Activated CD4-positive, alpha-beta T cell treated with anti-CD3 and anti-CD28 coated beads, Interleukin-2, Interleukin-4, amounts not matched to agents 100 ng/mL and 50 ng/mL, durations not matched to agents 16 hours and 8 hours (primary cell): ENCODE data around the gene PIK3R6.

Experiments used
- DNase-seq: peaks from one replicate; pipeline ENCODE4 v3.0.0-alpha.2; 2020; ENCODE audit warnings: low spot score

The PIK3R6 gene

DNA sequence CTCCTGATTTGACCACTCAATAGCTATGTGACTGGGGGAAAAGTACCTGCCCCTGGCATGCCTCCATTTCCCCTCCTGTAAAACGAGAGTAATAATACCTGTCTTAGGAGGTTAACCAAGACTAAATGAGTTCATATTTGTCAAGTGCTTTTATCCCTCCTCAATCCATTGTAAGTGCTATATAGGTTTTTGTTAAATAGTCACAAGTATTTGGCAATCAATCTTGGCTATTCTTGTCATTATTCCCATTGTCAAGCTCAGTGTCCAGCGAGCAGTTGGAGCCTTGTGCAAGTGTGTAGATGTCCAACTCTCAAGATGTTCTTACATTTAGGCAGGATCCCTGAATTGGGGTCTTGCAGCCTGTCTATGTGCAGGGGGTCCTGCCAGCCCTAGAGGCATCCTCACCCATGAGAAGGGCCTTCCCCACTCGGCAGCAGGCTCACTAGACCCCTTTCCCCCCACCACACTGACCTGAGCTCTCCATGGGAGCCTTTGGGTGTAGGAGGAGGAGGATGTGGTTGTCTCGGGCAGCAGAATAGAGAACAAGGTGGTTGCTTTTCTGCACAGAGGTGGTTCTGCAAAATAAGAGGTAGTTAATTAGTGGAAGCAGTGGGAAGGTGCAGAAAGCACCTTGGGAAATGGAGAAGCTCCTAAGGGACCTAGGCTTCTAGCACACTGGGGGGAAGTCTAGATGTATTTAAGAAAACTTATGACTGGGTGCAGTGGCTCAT is 18.0 kb downstream of the PIK3R6 start:
- no peak for DNase-seq

DNA sequence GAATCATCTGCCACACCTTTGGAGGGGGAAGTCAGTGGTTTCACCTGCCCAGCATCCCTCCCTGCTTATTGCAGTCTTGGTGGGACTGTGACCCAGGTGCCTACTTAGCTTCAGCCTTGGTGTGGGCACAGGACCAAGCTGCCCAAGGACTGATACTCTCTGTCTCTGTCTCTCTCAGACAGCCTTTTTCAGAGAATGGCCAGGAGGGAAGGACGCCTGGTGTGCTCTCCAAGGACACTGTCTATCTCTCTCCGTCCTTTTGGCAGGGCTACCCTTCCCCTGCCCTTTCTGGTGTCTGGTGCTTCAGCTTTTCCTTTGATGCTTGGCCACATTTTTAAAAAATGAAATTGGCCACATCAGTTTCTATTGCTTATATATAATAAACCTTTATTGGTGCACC is 19.6 kb downstream of the PIK3R6 start:
- DNase-seq: no peak

DNA sequence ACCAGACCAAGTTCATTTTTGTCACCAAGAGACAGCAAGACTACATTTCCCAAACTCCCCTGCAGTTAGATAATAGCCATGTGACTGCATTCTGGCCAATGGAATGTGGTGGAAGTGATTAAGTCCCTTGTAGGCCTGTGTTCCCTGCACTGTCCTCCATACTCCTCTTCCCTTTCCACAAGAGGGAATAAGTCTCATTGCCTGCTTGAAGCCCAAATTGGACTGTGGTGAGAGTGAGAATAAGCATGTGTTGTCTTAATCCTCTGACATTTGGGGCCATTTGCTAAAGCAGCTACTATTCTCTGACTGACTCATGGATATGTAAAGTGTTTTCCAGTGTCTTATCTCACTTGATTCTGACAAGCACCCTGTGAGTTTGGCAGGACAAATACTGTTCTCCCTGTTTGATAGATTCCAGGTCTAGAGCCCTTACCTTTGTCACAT is 20.7 kb downstream of the PIK3R6 start:
- no peak for DNase-seq

DNA sequence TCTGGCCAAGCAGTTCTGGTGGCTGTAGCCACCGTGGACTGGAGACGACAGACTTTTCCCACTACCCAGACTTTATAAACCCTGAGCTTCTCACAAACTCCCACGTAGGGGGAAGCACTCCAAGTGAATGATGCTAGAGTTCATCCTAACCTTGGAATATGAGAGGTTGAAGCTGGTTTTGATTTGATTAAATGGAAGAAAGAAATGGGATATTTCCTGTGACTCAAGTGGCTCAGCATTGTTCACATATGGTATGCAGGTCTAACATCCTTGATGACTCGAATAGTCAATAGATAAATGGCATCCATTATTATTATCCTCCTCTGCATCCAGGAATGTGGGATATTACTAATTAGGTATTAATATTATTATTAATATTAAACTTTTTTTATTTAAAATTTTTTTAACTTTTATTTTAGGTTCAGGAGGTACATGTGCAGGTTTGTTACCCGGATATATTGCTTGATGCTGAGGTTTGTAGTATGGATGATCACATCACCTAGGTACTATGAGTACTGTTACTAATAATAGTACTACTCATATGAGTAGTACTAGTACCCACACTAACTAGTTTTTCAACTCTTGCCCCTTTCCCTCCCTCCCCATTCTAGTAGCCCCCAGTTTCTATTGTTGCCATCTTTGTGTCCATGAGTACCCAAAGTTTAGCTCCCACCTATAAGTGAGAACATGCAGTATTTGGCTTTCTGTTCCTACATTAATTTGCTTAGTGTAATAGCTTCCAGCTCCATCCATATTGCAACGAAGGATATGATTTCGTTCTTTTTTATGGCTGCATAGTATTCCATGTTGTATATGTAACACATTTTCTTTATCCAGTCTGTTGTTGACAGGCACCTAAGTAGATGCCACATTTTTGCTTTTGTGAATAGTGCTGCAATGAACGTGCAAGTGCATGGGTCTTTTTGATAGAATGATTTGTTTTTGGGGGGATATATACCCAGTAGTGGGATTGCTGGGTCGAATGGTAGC is 22.9 kb downstream of the PIK3R6 start:
- no peak for DNase-seq

DNA sequence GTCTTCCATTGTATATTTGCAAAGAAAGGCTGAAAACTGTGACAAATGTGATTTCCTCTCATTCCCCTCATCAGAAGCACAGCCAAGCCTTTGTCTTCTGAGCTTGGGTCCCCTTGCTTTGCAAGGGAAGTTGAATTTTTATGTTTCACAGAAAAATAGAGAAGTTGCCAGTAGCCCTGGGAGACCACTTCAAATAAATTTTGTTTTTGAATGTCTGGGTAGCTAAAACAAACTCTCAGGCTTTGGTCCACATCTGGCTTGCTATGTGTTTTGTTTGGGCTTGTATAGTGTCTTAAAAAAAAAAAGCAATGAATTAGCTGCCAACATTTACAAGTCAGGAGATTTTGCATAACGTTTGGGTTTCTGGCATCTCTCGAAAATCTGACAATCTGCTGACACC is 24.1 kb downstream of the PIK3R6 start:
- DNase-seq: no peak

DNA sequence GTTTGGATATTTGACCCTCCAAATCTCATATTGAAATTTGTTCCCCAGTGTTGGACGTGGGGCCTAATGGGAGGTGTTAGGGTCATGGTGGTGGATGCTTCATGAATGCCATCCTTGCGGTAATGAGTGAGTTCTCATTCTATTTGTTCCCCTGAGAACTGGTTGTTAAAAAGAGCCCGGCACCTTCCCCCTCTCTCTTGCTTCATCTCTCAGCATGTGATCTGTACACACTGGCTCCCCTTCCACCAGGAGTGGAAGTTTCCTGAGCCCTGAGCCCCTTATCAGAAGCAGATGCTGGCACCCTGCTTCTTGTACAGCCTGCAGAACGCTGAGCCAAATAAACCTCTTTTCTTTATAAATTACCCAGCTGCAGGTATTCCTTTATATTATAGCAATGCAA is 25.6 kb downstream of the PIK3R6 start:
- no peak for DNase-seq

DNA sequence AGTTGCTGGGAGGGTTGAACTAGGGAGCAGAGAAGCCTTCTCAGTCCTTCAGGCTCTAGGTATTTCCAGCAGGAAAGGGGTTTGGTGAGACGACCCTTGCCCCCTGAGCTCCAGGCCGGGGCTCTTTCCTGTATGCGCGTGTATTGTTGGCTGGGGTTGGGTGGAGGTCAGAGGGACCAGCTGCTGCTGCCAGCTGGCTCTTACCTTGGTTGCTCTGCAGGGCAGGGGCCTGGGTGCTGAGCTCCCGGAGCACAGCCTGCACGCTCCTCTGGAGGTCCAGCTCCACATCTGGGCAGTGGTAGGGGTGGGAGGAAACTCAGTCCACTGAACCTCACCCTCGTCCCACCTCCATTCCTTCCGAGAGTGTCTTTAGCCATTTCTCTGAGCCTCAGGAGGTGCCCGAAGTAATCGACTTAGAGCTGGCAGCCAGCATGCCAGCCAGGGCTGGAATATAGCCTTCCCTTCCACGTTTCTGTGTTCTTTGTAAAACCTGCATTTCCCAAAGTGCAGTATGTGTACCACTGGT is 28.0 kb downstream of the PIK3R6 start:
- DNase-seq: no peak

DNA sequence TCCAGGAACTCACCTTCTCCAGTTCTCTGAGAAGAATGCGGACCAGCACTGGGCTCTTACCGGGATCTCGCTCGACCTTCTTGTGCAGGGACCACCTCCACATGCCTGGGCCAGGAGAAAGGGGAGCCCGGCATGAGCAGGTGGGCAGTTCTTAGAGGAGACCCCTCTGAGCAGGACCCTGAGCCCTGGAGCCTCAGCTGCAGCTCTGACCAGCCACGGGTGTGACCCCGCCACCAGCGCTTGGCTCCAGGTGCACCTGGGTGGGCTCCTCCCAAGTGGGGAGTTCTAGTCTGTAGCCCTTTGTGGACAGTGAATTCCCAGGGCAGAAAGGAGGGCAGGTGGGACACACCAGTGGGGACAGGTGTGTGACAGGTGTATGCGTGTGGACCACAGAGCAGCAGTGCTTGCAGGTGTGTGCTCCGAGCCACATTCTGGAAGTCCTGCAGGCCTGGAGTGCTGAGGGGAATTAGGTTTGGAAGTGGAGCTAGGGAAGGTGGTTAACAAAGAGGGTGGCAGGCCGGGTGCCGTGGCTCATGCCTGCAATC is 28.9 kb downstream of the PIK3R6 start:
- DNase-seq: no peak

DNA sequence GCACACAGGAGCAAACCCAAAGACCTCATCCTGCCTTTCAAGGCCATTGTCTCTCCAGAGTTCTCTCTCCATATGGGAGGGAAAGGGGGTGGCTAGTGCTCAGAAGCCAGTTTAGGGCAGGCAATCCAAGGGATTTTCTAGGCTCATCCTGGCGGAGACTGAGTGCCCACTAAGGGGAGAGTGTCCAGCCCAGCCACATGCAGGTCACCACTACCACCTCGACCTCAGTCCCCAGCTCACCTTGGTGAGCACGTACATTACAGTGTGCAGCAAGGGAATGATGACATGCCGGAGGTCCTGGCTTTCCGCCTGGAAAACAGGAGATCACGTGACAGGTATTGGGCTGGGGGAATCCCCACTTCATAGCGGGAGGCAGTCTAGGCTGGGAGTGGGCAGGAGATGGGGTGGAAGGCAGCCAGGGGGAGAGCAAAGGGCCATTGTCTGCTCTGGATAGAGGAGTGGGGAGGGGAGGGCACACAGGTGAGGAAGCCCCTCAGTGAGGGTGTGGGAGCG is 29.9 kb downstream of the PIK3R6 start:
- DNase-seq: no peak

DNA sequence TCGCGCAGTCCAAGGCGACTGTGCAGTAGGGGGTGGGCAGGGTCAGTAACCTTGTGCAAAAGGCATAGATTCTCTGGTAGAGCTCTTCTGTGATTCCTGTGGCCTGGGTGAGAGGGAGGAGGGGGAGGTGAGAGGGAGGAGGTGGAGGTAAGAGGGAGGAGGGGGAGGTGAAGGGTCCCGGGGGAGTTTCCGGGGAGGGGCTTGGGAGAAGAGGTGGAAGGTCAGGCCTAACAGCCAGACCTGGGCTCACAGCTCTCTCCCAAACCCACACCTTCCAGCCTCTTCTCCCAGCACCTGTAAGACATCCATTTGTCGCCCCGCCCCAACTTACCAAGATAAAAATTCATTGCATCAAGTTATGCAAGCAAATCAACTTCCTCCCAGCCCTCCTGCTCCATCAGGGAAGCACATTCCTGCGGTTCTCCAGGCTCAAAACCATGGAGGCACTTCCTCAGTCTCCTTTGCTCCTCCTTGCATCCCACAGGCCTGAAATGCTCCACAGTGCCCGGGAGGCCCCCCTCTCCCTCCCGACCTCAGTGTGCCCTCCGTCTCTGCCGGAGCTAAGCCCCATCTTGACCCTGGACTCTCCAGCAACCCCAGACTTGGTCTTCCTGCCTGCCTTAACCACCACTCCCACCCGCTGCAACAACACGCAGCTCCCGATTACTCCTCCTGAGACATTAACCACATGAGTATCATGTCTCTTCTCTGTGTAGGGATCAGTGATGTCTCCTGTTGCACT is 30.5 kb downstream of the PIK3R6 start:
- DNase-seq: no peak

DNA sequence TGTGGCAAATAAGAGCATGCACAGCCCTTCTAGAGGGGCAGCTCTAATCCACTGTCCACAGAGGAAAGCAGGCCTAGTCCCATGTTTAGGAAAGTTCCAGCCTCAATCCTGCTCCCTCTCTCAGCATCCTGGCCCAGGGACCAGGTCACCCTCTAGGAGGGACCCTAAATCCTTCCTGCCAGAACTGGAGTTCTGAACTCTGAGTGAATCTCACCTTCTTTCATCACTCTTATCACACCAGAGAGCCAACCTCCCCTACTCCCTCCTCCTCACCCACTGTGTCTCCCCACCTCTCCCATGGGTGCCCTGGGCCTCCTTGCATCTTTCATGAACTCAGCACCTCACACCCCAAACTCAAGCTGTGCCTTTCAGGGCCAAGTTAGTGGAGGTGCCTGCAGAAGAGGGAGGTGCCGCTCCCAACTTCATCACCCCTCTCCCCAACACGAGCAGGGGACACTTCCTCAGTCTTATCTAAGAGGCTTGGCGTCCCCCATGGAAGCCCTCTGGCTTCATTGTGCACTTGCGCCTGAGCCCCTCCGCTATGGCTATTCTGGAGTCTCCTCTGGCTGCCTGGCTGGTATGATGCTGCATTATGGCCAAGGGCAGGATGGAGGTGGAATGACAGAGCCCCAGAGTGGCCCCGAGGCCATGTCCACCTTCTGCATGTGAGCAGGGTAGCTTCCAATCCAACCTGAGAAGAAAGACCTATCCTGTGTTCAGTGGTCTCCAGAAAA is 31.7 kb downstream of the PIK3R6 start:
- no peak for DNase-seq

DNA sequence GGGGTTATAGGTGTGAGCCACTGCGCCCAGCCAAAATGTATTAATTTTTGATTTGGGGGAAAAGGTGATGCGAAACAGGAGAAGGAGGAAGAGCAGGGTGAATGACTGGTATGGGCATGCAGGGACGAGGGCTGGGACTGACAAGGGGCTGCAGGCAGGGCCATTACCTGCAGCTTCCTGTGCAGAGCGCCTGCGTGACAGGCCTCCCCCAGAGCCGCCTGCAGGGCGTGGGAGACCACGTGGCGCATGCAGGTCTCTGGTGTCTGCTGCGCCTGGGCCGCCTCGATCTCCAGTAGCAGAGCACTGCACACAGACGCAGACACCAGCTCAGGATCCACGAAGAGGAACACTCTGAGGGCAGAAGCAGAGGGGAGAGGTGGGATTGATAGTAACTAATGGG is 32.4 kb downstream of the PIK3R6 start:
- DNase-seq: no peak

DNA sequence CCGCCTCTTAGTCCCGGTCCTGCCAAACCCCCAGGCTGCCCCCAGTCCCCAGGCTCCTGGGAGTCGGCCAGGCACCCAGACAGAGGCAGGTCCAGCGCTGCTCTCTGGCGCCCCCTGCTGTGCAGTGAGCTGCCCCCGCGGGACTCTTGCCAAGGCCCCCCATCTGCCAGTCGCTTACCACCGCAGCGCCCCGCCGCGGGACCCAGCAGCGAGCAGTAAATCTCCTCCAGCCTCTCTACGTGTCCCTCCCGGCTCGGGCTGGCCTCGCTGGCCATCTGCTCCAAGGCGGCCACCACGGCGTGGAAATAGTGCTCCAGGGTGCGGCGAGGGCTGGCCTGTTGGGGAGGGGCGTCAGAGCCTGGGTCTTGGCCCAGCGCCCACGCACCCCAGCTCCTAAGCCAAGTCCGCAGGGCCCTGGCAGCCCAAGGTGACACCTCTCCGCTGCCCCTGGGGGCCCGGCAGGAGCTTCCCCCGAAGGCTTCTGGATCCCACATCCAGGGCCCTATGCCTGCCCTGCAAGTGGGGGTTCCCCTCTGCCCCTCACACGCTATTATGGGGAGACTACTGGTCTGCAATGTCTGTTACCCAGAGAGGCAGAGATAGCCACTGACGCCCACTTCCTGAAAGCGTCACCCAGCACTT is 34.6 kb downstream of the PIK3R6 start:
- DNase-seq: peak; percentile 21

DNA sequence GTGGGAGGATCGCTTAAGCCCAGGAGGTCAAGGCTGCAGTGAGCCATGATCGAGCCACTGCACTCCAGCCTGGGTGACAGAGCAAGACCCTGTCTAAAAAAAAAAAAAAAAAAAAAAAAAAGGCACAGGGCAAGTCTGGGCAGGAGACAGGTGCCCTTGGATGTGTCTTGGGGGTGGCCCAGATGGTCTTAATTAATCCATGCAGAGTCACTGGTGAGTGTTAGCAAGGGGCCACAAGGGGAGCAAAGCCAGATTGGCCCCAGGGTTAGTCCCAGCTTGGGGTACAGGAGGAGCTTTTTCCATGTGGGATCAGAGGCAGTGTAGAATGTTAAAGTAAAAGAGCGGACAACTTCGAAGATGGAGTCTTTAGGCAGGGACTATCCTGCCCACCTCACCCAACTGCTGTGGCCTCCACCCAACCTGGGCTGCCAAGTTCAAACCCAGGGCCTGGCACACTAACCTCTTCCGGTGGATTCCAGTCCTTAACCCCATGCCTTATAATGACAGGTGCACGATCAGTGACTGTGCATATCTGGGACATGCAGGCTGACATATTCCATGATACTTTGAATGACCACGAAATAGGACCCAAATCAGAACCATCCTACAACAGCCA is 36.1 kb downstream of the PIK3R6 start:
- no peak for DNase-seq

DNA sequence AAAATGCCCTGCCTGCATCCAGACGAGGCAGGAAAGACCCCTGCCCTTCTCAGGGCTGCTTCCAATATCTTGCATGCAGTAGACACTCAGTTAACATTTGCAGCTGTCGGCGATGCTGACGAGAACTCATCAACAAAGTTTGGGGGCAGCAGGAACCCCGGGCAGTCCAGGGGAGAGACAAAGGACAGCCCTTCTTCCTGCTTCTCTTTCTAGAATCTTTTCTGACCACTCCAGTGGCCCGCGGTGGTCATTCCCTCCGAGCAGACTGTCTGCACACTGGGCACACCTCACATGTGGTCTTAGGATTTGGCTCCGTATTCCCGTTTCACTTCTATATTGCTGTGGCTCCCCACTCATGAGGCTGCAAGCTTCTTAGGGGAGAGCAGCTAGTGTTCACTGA is 37.3 kb downstream of the PIK3R6 start:
- DNase-seq: no peak

DNA sequence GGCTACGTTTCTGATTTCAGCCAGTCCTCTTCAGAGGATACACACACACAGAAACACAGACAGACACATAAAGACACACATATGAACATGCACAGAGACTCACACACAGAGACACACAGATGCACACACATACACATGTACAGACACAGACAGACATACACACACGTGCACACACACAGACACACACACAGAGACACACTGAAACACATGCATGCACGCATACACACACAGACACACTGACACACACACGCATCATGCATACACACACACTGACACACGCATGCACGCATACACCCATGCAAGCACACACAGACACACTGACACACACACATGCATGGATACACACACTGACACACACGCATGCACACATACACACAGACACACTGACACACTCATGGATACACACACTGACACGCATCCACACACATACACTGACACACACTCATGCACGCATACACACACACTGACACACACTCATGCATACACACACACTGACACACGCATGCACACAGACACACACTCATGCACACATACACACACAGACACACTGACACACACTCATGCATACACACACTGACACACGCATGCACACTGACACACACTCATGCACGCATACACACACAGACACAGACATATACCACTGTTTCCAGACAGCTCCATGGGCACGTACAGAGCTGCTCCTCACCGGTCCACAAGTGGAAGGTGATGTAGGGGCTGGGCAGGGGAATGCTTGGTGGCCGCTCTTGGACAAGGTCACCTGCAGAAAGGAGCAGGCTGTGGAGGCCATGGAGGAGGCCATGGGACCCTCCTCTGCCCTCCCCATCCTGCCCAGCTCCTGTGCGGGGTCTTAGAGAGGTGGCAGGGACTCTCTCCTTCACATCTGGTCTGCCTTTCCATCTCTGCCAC is 38.2 kb downstream of the PIK3R6 start:
- DNase-seq: no peak

DNA sequence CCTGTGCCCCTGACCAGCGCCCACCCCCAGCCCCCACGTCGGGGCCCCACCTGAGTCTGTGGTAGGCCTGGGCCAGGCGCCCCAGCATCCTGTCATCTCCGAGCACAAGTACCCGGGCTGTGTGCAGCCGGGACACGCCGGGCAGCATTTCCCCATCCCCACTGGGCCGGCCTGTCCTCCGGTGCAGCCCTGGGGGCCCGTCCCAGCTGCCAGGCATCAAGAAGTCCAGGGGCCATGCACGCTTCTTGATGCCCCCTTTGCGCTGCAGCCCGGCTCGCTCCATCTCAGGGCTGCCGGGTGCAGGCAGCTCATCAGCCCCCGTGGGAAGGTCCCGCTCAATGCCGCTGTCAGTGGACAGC is 39.0 kb downstream of the PIK3R6 start:
- DNase-seq: no peak

DNA sequence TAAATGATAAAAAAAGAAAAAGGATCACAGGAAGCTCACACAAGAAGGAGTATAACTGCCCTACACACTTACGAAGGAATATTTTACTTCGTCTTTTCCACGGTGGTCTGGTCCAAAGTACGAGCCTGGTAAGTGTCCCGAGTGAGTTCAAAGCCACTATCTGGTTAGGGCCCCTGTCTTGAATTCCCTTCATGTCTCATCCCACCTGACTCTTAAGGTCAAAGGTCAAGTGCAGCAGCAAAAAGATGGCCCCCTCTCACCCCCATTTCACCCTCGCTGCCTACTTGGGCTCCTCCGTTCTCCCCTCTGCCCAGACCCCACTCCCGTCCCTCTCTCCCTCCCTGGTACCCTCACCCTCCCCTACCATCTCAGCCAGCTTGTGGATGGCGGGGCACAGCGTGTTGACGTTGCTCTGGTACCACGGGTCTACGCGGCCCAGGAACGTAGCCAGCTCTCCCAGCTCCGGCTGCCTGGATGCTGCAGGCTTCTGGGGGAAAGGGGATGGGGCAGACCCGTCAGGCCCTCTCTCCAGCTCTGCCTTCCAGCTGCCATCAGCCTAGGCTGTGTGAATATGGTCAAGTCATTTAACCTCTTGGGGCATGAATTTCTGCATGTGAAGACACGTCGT is 40.6 kb downstream of the PIK3R6 start:
- DNase-seq: no peak

DNA sequence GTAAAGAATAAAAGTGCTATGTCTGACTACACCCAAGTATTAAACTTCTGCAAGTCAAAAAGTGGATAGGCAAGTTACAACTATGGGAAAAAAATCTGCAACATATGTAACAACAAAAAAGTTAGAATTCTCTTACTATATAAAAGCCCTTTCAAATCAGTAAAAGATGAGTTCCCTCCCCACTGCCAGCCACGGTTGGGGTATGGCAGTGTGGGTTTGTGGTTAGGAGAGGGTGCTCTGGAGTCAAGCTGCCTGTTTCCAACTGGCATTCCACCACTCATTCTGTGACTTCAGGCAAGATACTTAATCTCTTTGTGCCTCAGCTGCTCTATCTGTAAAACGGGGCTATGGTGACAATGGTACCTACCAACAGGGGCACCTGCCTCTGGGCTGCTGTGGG is 41.7 kb downstream of the PIK3R6 start:
- no peak for DNase-seq
